K562 (cell line): ENCODE data around the gene ZNF74. TPM values are rescaled to one million over a fixed set of nuclear protein-coding genes. Genes with fewer than 3 reads are reported as not detected.

ENCODE experiments used
- ARID4B ChIP-seq: sonication (generic); formaldehyde crosslinking; IDR thresholded peaks from 2 replicates; pipeline ENCODE4 v1.8.0; 2022; ENCODE audit warnings: mild to moderate bottlenecking, missing genetic modification reagents
- CSDE1 ChIP-seq, 2 experiments: fragments of 450-650 bp; IDR thresholded peaks; 2 replicates each; pipeline ENCODE4 v1.6.1; 2016; ENCODE audit warnings: mild to moderate bottlenecking in 1 of 2
- FOXM1 ChIP-seq, 2 experiments: fragments of 450-650 bp in 1 of 2; sonication (generic) in 1 of 2; formaldehyde crosslinking in 1 of 2; IDR thresholded peaks; 2 replicates each; pipeline versions ENCODE4 v1.6.1 to v1.9.0; 2017 to 2022; ENCODE audit warnings: low read depth in 2 of 2, mild to moderate bottlenecking in 2 of 2, missing genetic modification reagents in 1 of 2, moderate library complexity in 1 of 2
- HIVEP1 ChIP-seq: fragments of 250-450 bp; sonication (Bioruptor Pico); IDR thresholded peaks from 2 replicates; pipeline ENCODE4 v1.4.0; 2020; ENCODE audit warnings: mild to moderate bottlenecking
- HNRNPK ChIP-seq: fragments of 200-400 bp; formaldehyde crosslinking; IDR thresholded peaks from one replicate; pipeline ENCODE4 v1.6.1; 2018; ENCODE audit warnings: mild to moderate bottlenecking, low read depth, low read length; ENCODE audit not compliant: poor library complexity, severe bottlenecking
- MAX ChIP-seq: sonication (generic); formaldehyde crosslinking; IDR thresholded peaks from 2 replicates; pipeline ENCODE4 v1.9.0; 2022; ENCODE audit warnings: mild to moderate bottlenecking, missing genetic modification reagents
- NONO ChIP-seq, 2 experiments: fragments of 200-400 bp in 1 of 2; fragments of 450-650 bp in 1 of 2; formaldehyde crosslinking in 1 of 2; IDR thresholded peaks; 2 replicates each; pipeline ENCODE4 v1.6.1; 2017; ENCODE audit warnings: low read depth in 2 of 2, mild to moderate bottlenecking in 2 of 2, moderate library complexity in 2 of 2, low read length in 1 of 2
- SMC3 ChIP-seq: conservative IDR thresholded peaks from 2 replicates; pipeline ENCODE4 v1.6.1; 2011; ENCODE audit warnings: low read depth, low read length, improper control_type of control experiment; ENCODE audit not compliant: insufficient read depth
- SRSF3 ChIP-seq: fragments of 200-400 bp; formaldehyde crosslinking; IDR thresholded peaks from 2 replicates; pipeline ENCODE4 v1.6.1; 2016; ENCODE audit warnings: mild to moderate bottlenecking, low read length, moderate library complexity; ENCODE audit not compliant: insufficient read depth
- TBP ChIP-seq: optimal IDR thresholded peaks from 2 replicates; pipeline ENCODE3; 2011; ENCODE audit warnings: low read depth, low read length, improper control_type of control experiment
- U2AF1 ChIP-seq: fragments of 200-400 bp; formaldehyde crosslinking; optimal IDR thresholded peaks from 2 replicates; pipeline ENCODE3; 2017; ENCODE audit warnings: mild to moderate bottlenecking, low read depth, low read length, moderate library complexity
- ZBTB7A ChIP-seq: IDR thresholded peaks from 2 replicates; pipeline ENCODE4 v1.6.1; 2011; ENCODE audit warnings: low read depth, mild to moderate bottlenecking, low read length, moderate library complexity, borderline replicate concordance; ENCODE audit not compliant: control insufficient read depth
- ZNF274 ChIP-seq: IDR thresholded peaks from 2 replicates; pipeline ENCODE4 v1.6.1; 2011; ENCODE audit warnings: low read depth, mild to moderate bottlenecking, low read length, moderate library complexity, borderline replicate concordance
- ZNF695 ChIP-seq: fragments of 450-650 bp; formaldehyde crosslinking; IDR thresholded peaks from 2 replicates; pipeline ENCODE4 v1.4.0; 2020; ENCODE audit warnings: mild to moderate bottlenecking, moderate library complexity
- ZNF76 ChIP-seq: fragments of 250-450 bp; sonication (Bioruptor Pico); IDR thresholded peaks from 2 replicates; pipeline ENCODE4 v1.4.0; 2020; ENCODE audit warnings: mild to moderate bottlenecking, moderate library complexity, borderline replicate concordance
- polyA plus RNA-seq, 8 experiments: library from polyadenylated mRNA; depleted of rRNA in 4 of 8; stranded (reverse) in 5 of 8; unstranded in 3 of 8; fragments of >200 nt; fragmentation: Nextera tagmentation in 2 of 8; fragmentation: Illumina TruSeq in 1 of 8; extraction: Ambion mirVana in 2 of 8; extraction: Trizol in 1 of 8; gene quantifications; 2 replicates each; pipeline versions ENCODE4 v1.2.1 to v1.2.3, GENCODE V29; 2011 to 2014; ENCODE audit warnings: inconsistent platforms in 1 of 8, missing spikeins in 1 of 8
- total RNA-seq, 7 experiments: library from RNA; depleted of rRNA in 6 of 7; stranded (reverse); fragments of >200 nt in 6 of 7; fragmentation: Illumina TruSeq in 2 of 7; extraction: Trizol in 2 of 7; gene quantifications; 2 replicates each; pipeline versions ENCODE4 v1.2.1 to v1.2.3, GENCODE V29; 2011 to 2021; ENCODE audit warnings: low replicate concordance in 1 of 7
- TF ChIP-seq, protein P1 (sequence below), 2 experiments: IDR thresholded peaks; 2 replicates each; pipeline ENCODE4 v1.6.1; 2011; ENCODE audit warnings: borderline replicate concordance in 1 of 2, control low read depth in 1 of 2, low read depth in 1 of 2, low read length in 1 of 2, mild to moderate bottlenecking in 1 of 2, mixed read lengths in 1 of 2, moderate library complexity in 1 of 2; ENCODE audit not compliant: insufficient read depth in 1 of 2, insufficient read length in 1 of 2, poor library complexity in 1 of 2, severe bottlenecking in 1 of 2; ENCODE audit errors: extremely low read depth in 1 of 2
- TF ChIP-seq, protein P2 (sequence below): sonication (generic); formaldehyde crosslinking; IDR thresholded peaks from 2 replicates; pipeline ENCODE4 v1.8.1; 2022; ENCODE audit warnings: missing genetic modification reagents

ZNF74 gene
- total and polyA plus RNA-seq, 9 of the 15 experiments (the other 6 are each of a cell fraction or from before 2014, with no cell fraction given) = 2.4 to 53.5 (median 31.5) TPM

GRCh38 chr22:20430720-20431510 is 37.0 kb downstream of the ZNF74 start (continued):
- TF ChIP-seq, protein P1, sequence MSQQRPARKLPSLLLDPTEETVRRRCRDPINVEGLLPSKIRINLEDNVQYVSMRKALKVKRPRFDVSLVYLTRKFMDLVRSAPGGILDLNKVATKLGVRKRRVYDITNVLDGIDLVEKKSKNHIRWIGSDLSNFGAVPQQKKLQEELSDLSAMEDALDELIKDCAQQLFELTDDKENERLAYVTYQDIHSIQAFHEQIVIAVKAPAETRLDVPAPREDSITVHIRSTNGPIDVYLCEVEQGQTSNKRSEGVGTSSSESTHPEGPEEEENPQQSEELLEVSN (IDR thresholded peaks at IDR 0.05; ENCODE audit: borderline replicate concordance in 1 of 2, extremely low read depth in 1 of 2, insufficient read depth in 1 of 2, insufficient read length in 1 of 2, low read depth in 1 of 2, low read length in 1 of 2, poor library complexity in 1 of 2, severe bottlenecking in 1 of 2) = peak in 1 of 2 experiments; percentile 0
- TF ChIP-seq U2AF1 (peak; percentile 68), ZBTB7A (peak; percentile 38; the same call in 1 of the 2 replicates), MAX (peak; percentile 76; the same call in 1 of the 2 replicates), HNRNPK (peak; percentile 19), SMC3 (peak; percentile 42; the same call in 1 of the 2 replicates), FOXM1 (IDR thresholded peaks at IDR 0.05; ENCODE audit: low read depth) (no peak), FOXM1 (CRISPR knock-in tag; IDR thresholded peaks at IDR 0.05; ENCODE audit: low read depth) (peak; percentile 90; the same call in 1 of the 2 replicates), SRSF3 (no peak), ZNF274 (no peak), ZNF695 (peak; percentile 68; the same call in 1 of the 2 replicates), HIVEP1 (CRISPR knock-in tag) (0 out of 2 replicates have a peak, but pooled peaks have one; percentile 19), NONO (IDR thresholded peaks at IDR 0.05; ENCODE audit: low read depth in 2 of 2, low read length in 1 of 2) (peak in 1 of 2 experiments; percentile 62; a peak in 1 of 4 replicates), CSDE1 (IDR thresholded peaks at IDR 0.05) (no peak), TBP (no peak), ZNF76 (peak; percentile 24; the same call in 1 of the 2 replicates), ARID4B (CRISPR knock-in tag) (peak; percentile 61; the same call in 1 of the 2 replicates)
- TF ChIP-seq, protein P2, sequence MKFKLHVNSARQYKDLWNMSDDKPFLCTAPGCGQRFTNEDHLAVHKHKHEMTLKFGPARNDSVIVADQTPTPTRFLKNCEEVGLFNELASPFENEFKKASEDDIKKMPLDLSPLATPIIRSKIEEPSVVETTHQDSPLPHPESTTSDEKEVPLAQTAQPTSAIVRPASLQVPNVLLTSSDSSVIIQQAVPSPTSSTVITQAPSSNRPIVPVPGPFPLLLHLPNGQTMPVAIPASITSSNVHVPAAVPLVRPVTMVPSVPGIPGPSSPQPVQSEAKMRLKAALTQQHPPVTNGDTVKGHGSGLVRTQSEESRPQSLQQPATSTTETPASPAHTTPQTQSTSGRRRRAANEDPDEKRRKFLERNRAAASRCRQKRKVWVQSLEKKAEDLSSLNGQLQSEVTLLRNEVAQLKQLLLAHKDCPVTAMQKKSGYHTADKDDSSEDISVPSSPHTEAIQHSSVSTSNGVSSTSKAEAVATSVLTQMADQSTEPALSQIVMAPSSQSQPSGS (CRISPR knock-in tag) = peak; percentile 50; the same call in 1 of the 2 replicates
